ENCODE measurements around the gene ERICH6B. TPM values are rescaled to one million over a fixed set of nuclear protein-coding genes. Genes with fewer than 3 reads are reported as not detected.

ERICH6B gene
- total RNA-seq, 1 donor from 2014 or later: not detected

- TF ChIP-seq CTCF (IDR thresholded peaks at IDR 0.05; ENCODE audit: insufficient read depth, low read length, severe bottlenecking): peak; percentile 58
- no peak overlapping the region for H3K4me3 ChIP-seq (ENCODE audit: low read depth, low read length)
- no peaks in the 10 kb centered on the region for H3K36me3 ChIP-seq (ENCODE audit: control insufficient read depth, insufficient read depth, low read length)
- DNase-seq (ENCODE audit: low read depth): peak; percentile 32
- FAIRE-seq: no peak
- H3K27me3 ChIP-seq (ENCODE audit: control insufficient read depth, insufficient read depth, low read length): no peaks in the 10 kb centered on the region
Measured at GRCh38 chr13:45584816-45585215, 30.7 kb downstream of the ERICH6B start.

- no peak overlapping the region for H3K4me3 ChIP-seq (ENCODE audit: low read depth, low read length)
- TF ChIP-seq CTCF (IDR thresholded peaks at IDR 0.05; ENCODE audit: insufficient read depth, low read length, severe bottlenecking): no peak
- DNase-seq (ENCODE audit: low read depth) (no peak), FAIRE-seq (no peak)
- H3K27me3 ChIP-seq (ENCODE audit: control insufficient read depth, insufficient read depth, low read length): no peaks in the 10 kb centered on the region
- no peaks in the 10 kb centered on the region for H3K36me3 ChIP-seq (ENCODE audit: control insufficient read depth, insufficient read depth, low read length)
Measured at GRCh38 chr13:45582408-45583076, 33.0 kb downstream of the ERICH6B start.

- FAIRE-seq (no peak), DNase-seq (ENCODE audit: low read depth) (no peak)
- H3K27me3 ChIP-seq (ENCODE audit: control insufficient read depth, insufficient read depth, low read length): no peaks in the 10 kb centered on the region
- no peak for TF ChIP-seq CTCF (IDR thresholded peaks at IDR 0.05; ENCODE audit: insufficient read depth, low read length, severe bottlenecking)
- H3K4me3 ChIP-seq (ENCODE audit: low read depth, low read length): no peak overlapping the region
- no peaks in the 10 kb centered on the region for H3K36me3 ChIP-seq (ENCODE audit: control insufficient read depth, insufficient read depth, low read length)
Measured at GRCh38 chr13:45576466-45576865, 39.1 kb downstream of the ERICH6B start.

GRCh38 chr13:45575830-45576180, 39.7 kb downstream of the ERICH6B start:
- FAIRE-seq (no peak), DNase-seq (ENCODE audit: low read depth) (no peak)
- no peaks in the 10 kb centered on the region for H3K27me3 ChIP-seq (ENCODE audit: control insufficient read depth, insufficient read depth, low read length)
- no peak overlapping the region for H3K4me3 ChIP-seq (ENCODE audit: low read depth, low read length)
- TF ChIP-seq CTCF (IDR thresholded peaks at IDR 0.05; ENCODE audit: insufficient read depth, low read length, severe bottlenecking): no peak
- H3K36me3 ChIP-seq (ENCODE audit: control insufficient read depth, insufficient read depth, low read length): no peaks in the 10 kb centered on the region

- DNase-seq (ENCODE audit: low read depth): peak; percentile 36
- H3K27me3 ChIP-seq (ENCODE audit: control insufficient read depth, insufficient read depth, low read length): no peaks in the 10 kb centered on the region
Measured at GRCh38 chr13:45575146-45575829, 40.3 kb downstream of the ERICH6B start.

More at GRCh38 chr13:45575146-45575829, 40.3 kb downstream of the ERICH6B start:
- no peak for FAIRE-seq
- no peak overlapping the region for H3K4me3 ChIP-seq (ENCODE audit: low read depth, low read length)
- H3K36me3 ChIP-seq (ENCODE audit: control insufficient read depth, insufficient read depth, low read length): no peaks in the 10 kb centered on the region
- no peak for TF ChIP-seq CTCF (IDR thresholded peaks at IDR 0.05; ENCODE audit: insufficient read depth, low read length, severe bottlenecking)
